ENCODE results near the gene ZNF362. TPM values are rescaled to one million over a fixed set of nuclear protein-coding genes. Genes with fewer than 3 reads are reported as not detected.

Gene ZNF362
- total and polyA plus RNA-seq, 2 of the 13 experiments (the other 11 are each of a cell fraction or from before 2014, with no cell fraction given): 8.3 to 14.2 TPM

- H3K4me3 ChIP-seq (replicated peaks in 1 of 3; ENCODE audit: insufficient read depth in 1 of 3, low read depth in 2 of 3, low read length in 3 of 3): peak overlapping the region in 1 of 3 experiments; percentile 32; a peak in 1 of 6 replicates
- H3K4me1 ChIP-seq (ENCODE audit: insufficient read depth, low read length): peaks cover 98% of the 10 kb centered on the region
- in situ Hi-C loops (cut with HindIII; ENCODE audit: extremely low pct_ligation_motif_present, low pct_unique_long_range_greater_than_20kb): no loop called here
- H4K20me1 ChIP-seq (ENCODE audit: insufficient read depth, low read length): peaks cover 78% of the 10 kb centered on the region
- H3K36me3 ChIP-seq (replicated peaks in 1 of 2; ENCODE audit: control insufficient read depth in 1 of 2, insufficient read depth in 2 of 2, low read length in 2 of 2): peaks cover 4 to 13% of the 10 kb centered on the region in 2 experiments; a peak in 4 of 5 replicates
- H3K79me2 ChIP-seq (ENCODE audit: insufficient read depth, low read length): peaks cover 86% of the 10 kb centered on the region
- DNase-seq (ENCODE audit: low spot score) (peak; percentile 28), FAIRE-seq (no peak), ATAC-seq (no peak)
- ChIA-PET POLR2A (interaction anchor here (0.6 to 5.4 kb wide), 7 partner anchors 9 to 211 kb away, joined by 3 to 29 read pairs (median 4); partner anchors contain the start of gene A3GALT2), CTCF (ENCODE audit: low intra/inter-chr PET ratio, low total read pairs) (no interaction called here)
- 52% methylated on average over 14 of the region's 14 CpGs for WGBS (ENCODE audit: low lambda C conversion rate)
- no TSS peak for BruUV-seq (replicated peaks)
- H3K9me3 ChIP-seq (ENCODE audit: low read length): no peaks in the 10 kb centered on the region
- H3K27me3 ChIP-seq (ENCODE audit: control insufficient read depth in 1 of 2, insufficient read depth in 2 of 2, low read length in 2 of 2): no peaks in the 10 kb centered on the region
- H3K27ac ChIP-seq (ENCODE audit: extremely low read length, insufficient read depth, low read length): peak overlapping the region; percentile 49
- H3K4me2 ChIP-seq (ENCODE audit: low read depth, low read length): peak overlapping the region; percentile 49
- peak overlapping the region; percentile 38 for H3K9ac ChIP-seq (ENCODE audit: insufficient read depth, low read depth, low read length)
- no peak overlapping the region for H2AFZ ChIP-seq (ENCODE audit: low read length)
- intact Hi-C loops (cut with micrococcal nuclease; ENCODE audit: unreplicated experiment): no loop called here
- TF ChIP-seq HOXA9 (CRISPR knock-in tag; IDR thresholded peaks at IDR 0.05; ENCODE audit: borderline replicate concordance): no peak
- 0 out of 2 replicates have a peak, but pooled peaks have one; percentile 4 for TF ChIP-seq CEBPB (IDR thresholded peaks at IDR 0.05; ENCODE audit: borderline replicate concordance, low read depth, low read length)
- no peak for TF ChIP-seq MZF1 (CRISPR knock-in tag; IDR thresholded peaks at IDR 0.05; ENCODE audit: borderline replicate concordance)
- TF ChIP-seq ZNF350 (CRISPR knock-in tag; IDR thresholded peaks at IDR 0.05; ENCODE audit: borderline replicate concordance, low read depth): no peak
- 0 out of 2 replicates have a peak, but pooled peaks have one; percentile 9 for TF ChIP-seq IRF2 (CRISPR knock-in tag; IDR thresholded peaks at IDR 0.05)
- TF ChIP-seq ZNF432 (CRISPR knock-in tag; IDR thresholded peaks at IDR 0.05; ENCODE audit: borderline replicate concordance): no peak
- peak; percentile 44; the same call in 1 of the 2 replicates for TF ChIP-seq ZSCAN22 (CRISPR knock-in tag; IDR thresholded peaks at IDR 0.05)
- no peak for TF ChIP-seq RARG (CRISPR knock-in tag; IDR thresholded peaks at IDR 0.05; ENCODE audit: low read depth)
- TF ChIP-seq KDM2A (CRISPR knock-in tag; IDR thresholded peaks at IDR 0.05; ENCODE audit: borderline replicate concordance, low read depth): 0 out of 2 replicates have a peak, but pooled peaks have one; percentile 15
- no peak for TF ChIP-seq ZNF275 (CRISPR knock-in tag; IDR thresholded peaks at IDR 0.05; ENCODE audit: borderline replicate concordance)
- 0 out of 2 replicates have a peak, but pooled peaks have one; percentile 7 for TF ChIP-seq NCOA2 (CRISPR knock-in tag; IDR thresholded peaks at IDR 0.05)
- no peak for TF ChIP-seq ZNF510 (CRISPR knock-in tag; IDR thresholded peaks at IDR 0.05; ENCODE audit: low read depth)
- peak in 1 of 2 experiments; percentile 11; a peak in 1 of 4 replicates for TF ChIP-seq POLR2A (IDR thresholded peaks at IDR 0.05; ENCODE audit: insufficient read depth in 1 of 2, low read depth in 2 of 2, low read length in 2 of 2)
- TF ChIP-seq HMGA1 (CRISPR knock-in tag; conservative IDR thresholded peaks at IDR 0.05): no peak
- no peak for TF ChIP-seq PRPF4 (IDR thresholded peaks at IDR 0.05; ENCODE audit: low read depth, low read length, poor library complexity, severe bottlenecking)
- TF ChIP-seq ZNF281 (CRISPR knock-in tag; IDR thresholded peaks at IDR 0.05; ENCODE audit: borderline replicate concordance): peak; percentile 67
- peak; percentile 7 for TF ChIP-seq RBM22 (optimal IDR thresholded peaks at IDR 0.05; ENCODE audit: low read length)
- TF ChIP-seq LCORL (IDR thresholded peaks at IDR 0.05): no peak
- no peak for TF ChIP-seq LCORL (CRISPR knock-in tag; IDR thresholded peaks at IDR 0.05)
- TF ChIP-seq TARDBP (CRISPR knock-in tag; IDR thresholded peaks at IDR 0.05): no peak
- TF ChIP-seq ZNF232 (CRISPR knock-in tag; IDR thresholded peaks at IDR 0.05; ENCODE audit: borderline replicate concordance): no peak
- no peak for TF ChIP-seq ZNF564 (CRISPR knock-in tag; IDR thresholded peaks at IDR 0.05)
These were observed 82.3 kb downstream of the ZNF362 start for GRCh38 chr1:33338440-33339211.

Measured in HepG2 (cell line).